ENCODE data around the gene OR52E2.

OR52E2 gene

GRCh38 chr11:5059391-5059790 lies at the start of gene OR52E2:
TSS of gene OR52E2 (minus strand) at chr11:5059627. CDS start at chr11:5059627, 0 bp downstream.
- no peak for DNase-seq
- Histone ChIP-seq H3K36me3 (replicated peaks) (no peaks in the 10 kb centered on the region), H3K27ac (no peak within 1 kb of the TSS), H3K4me3 (ENCODE audit: low read depth, low read length) (no peak within 1 kb of the TSS), H3K27me3 (replicated peaks) (no peaks in the 10 kb centered on the region)
- TF ChIP-seq, protein P1, sequence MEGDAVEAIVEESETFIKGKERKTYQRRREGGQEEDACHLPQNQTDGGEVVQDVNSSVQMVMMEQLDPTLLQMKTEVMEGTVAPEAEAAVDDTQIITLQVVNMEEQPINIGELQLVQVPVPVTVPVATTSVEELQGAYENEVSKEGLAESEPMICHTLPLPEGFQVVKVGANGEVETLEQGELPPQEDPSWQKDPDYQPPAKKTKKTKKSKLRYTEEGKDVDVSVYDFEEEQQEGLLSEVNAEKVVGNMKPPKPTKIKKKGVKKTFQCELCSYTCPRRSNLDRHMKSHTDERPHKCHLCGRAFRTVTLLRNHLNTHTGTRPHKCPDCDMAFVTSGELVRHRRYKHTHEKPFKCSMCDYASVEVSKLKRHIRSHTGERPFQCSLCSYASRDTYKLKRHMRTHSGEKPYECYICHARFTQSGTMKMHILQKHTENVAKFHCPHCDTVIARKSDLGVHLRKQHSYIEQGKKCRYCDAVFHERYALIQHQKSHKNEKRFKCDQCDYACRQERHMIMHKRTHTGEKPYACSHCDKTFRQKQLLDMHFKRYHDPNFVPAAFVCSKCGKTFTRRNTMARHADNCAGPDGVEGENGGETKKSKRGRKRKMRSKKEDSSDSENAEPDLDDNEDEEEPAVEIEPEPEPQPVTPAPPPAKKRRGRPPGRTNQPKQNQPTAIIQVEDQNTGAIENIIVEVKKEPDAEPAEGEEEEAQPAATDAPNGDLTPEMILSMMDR (IDR thresholded peaks at IDR 0.05; ENCODE audit: low read depth, low read length, missing control alignments) = no peak
- in situ Hi-C loops (cut with HindIII; ENCODE audit: low pct_ligation_motif_present, low sequenced_read_pairs) = no loop called here

- Histone ChIP-seq H3K27ac (no peak overlapping the region), H3K27me3 (replicated peaks) (no peaks in the 10 kb centered on the region), H3K4me3 (ENCODE audit: low read depth, low read length) (no peak overlapping the region), H3K36me3 (replicated peaks) (no peaks in the 10 kb centered on the region)
- TF ChIP-seq, protein P1 (IDR thresholded peaks at IDR 0.05; ENCODE audit: low read depth, low read length, missing control alignments) = no peak
- no peak for DNase-seq
- in situ Hi-C loops (cut with HindIII; ENCODE audit: low pct_ligation_motif_present, low sequenced_read_pairs) = no loop called here
Observed at GRCh38 chr11:5107285-5107684, 47.9 kb upstream of the OR52E2 start.

DNA sequence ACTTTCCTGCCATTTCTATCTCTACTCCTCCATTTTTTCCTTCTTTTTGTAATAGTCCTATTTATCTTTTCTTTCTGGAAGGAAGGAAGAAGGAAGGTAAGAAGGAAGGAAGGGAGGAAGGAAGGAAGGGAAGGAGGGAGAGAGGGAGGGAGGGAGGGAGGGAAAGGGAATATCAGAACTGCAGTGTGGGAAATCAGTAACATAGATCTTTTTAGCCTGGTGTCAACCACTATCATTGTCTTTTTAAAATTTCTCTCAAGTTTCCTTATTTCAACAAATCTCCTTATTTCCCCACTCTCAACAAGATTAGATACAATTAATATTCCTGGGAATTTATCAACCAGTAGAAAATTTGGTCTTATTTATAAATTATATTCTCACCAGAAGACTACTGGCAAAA lies 43.6 kb upstream of the OR52E2 start:
- in situ Hi-C loops (cut with HindIII; ENCODE audit: low pct_ligation_motif_present, low sequenced_read_pairs) = no loop called here
- H3K36me3 ChIP-seq (replicated peaks) = no peaks in the 10 kb centered on the region
- no peaks in the 10 kb centered on the region for H3K27me3 ChIP-seq (replicated peaks)
- no peak overlapping the region for H3K27ac ChIP-seq
- TF ChIP-seq, protein P1 (IDR thresholded peaks at IDR 0.05; ENCODE audit: low read depth, low read length, missing control alignments) = no peak
- H3K4me3 ChIP-seq (ENCODE audit: low read depth, low read length) = no peak overlapping the region
- no peak for DNase-seq

GRCh38 chr11:5102246-5102645 lies 42.8 kb upstream of the OR52E2 start:
- TF ChIP-seq, protein P1 (IDR thresholded peaks at IDR 0.05; ENCODE audit: low read depth, low read length, missing control alignments) = no peak
- Histone ChIP-seq H3K4me3 (ENCODE audit: low read depth, low read length) (no peak overlapping the region), H3K27me3 (replicated peaks) (no peaks in the 10 kb centered on the region), H3K27ac (no peak overlapping the region), H3K36me3 (replicated peaks) (no peaks in the 10 kb centered on the region)
- DNase-seq = no peak
- in situ Hi-C loops (cut with HindIII; ENCODE audit: low pct_ligation_motif_present, low sequenced_read_pairs) = no loop called here

DNA sequence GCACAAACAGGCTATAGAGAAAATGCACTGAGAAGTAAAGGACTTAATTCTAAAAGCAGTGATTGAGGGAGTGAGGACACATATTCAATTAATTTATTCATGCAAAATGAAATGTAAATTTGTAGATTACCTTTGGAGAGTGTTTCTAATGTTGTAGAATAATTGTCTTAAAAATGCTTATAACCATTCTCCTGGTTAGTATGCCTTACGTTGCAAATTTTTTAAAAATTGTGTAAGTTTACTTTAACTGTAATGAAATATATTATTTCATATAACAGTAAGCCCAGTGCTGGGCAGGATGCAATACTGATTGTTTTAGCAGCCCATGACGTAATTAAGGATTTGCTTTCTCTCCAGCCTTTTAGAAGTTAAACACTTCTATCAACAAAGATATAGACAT lies 36.6 kb upstream of the OR52E2 start:
- no peaks in the 10 kb centered on the region for H3K36me3 ChIP-seq (replicated peaks)
- no peak overlapping the region for H3K27ac ChIP-seq
- DNase-seq = no peak
- H3K27me3 ChIP-seq (replicated peaks) = no peaks in the 10 kb centered on the region
- TF ChIP-seq, protein P1 (IDR thresholded peaks at IDR 0.05; ENCODE audit: low read depth, low read length, missing control alignments) = no peak
- in situ Hi-C loops (cut with HindIII; ENCODE audit: low pct_ligation_motif_present, low sequenced_read_pairs) = no loop called here
- H3K4me3 ChIP-seq (ENCODE audit: low read depth, low read length) = no peak overlapping the region

DNA sequence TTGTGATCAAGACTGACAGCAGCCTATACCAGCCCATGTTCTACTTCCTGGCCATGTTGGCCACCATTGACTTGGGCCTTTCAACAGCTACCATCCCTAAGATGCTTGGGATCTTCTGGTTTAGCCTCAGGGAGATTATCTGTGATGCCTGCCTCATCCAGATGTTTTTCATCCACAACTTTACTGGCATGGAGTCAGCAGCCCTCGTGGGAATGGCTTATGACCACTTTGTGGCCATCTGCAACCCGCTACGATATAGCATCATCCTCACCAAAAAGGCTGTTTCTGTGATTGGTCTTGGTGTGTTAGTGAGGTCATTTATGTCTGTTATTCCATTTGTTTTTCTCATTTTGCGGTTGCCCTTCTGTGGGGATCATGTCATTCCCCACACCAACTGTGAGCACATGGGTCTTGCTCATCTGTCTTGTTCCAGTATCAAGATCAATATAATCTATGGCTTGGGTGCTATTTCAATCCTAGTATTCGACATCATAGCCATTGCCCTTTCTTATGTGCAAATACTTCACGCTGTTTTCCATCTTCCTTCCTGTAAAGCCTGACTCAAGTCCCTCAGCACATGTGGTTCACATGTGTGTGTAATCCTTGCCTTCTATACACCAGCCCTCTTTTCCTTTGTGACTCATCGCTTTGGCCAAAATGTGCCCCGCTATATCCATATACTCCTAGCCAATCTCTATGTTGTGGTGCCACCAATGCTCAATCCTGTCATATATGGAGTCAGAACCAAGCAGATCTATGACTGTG lies 33.6 kb upstream of the OR52E2 start:
- H3K36me3 ChIP-seq (replicated peaks) = no peaks in the 10 kb centered on the region
- in situ Hi-C loops (cut with HindIII; ENCODE audit: low pct_ligation_motif_present, low sequenced_read_pairs) = no loop called here
- TF ChIP-seq, protein P1 (IDR thresholded peaks at IDR 0.05; ENCODE audit: low read depth, low read length, missing control alignments) = no peak
- H3K27ac ChIP-seq = no peak overlapping the region
- no peak overlapping the region for H3K4me3 ChIP-seq (ENCODE audit: low read depth, low read length)
- no peaks in the 10 kb centered on the region for H3K27me3 ChIP-seq (replicated peaks)
- no peak for DNase-seq

All from brain microvascular endothelial cell (primary cell).